ENCODE data around the gene VARS2. TPM values are rescaled to one million over a fixed set of nuclear protein-coding genes. Genes with fewer than 3 reads are reported as not detected.

Gene VARS2
- total RNA-seq, 1 experiment from 2014 or later: 60.3 TPM

GRCh38 chr6:30889921-30890645 is 24.0 kb upstream of the VARS2 start:
- H3K79me2 ChIP-seq (ENCODE audit: low read depth): peaks cover 52% of the 10 kb centered on the region
- no peak overlapping the region for H3K27ac ChIP-seq
- H3K4me3 ChIP-seq: no peak overlapping the region
- peaks cover 29% of the 10 kb centered on the region for H3K4me1 ChIP-seq (replicated peaks; ENCODE audit: insufficient read depth)
- BruUV-seq (replicated peaks): no TSS peak
- intact Hi-C loops (cut with micrococcal nuclease; ENCODE audit: unreplicated experiment): no loop called here
- H3K9me3 ChIP-seq (ENCODE audit: insufficient read depth, low read depth): no peaks in the 10 kb centered on the region
- H3K27me3 ChIP-seq (ENCODE audit: insufficient read depth, low read depth): no peaks in the 10 kb centered on the region
- H3K9me2 ChIP-seq (ENCODE audit: insufficient read depth): no peaks in the 10 kb centered on the region
- peaks cover 31% of the 10 kb centered on the region for H3K36me3 ChIP-seq (ENCODE audit: low read depth)
- no peak for TF ChIP-seq EZH2 (IDR thresholded peaks at IDR 0.05; ENCODE audit: low read depth)
- TF ChIP-seq CTCF (conservative IDR thresholded peaks at IDR 0.05): no peak
- DNase-seq: no peak
- ChIA-PET POLR2A (ENCODE audit: unreplicated experiment) (interaction anchor here (0.6 kb wide), 1 partner anchor 184 kb away, joined by 5 read pairs; no protein-coding TSS in a partner anchor), CTCF (no interaction called here)
- peaks cover 23% of the 10 kb centered on the region for H3F3A ChIP-seq (ENCODE audit: insufficient read depth, low read depth)
- H4K20me1 ChIP-seq (ENCODE audit: insufficient read depth): peaks cover 46% of the 10 kb centered on the region
- H2AFZ ChIP-seq: no peak overlapping the region
- no peak overlapping the region for H3K4me2 ChIP-seq

GRCh38 chr6:30890646-30891449 is 23.2 kb upstream of the VARS2 start:
- Histone ChIP-seq H3K36me3 (ENCODE audit: low read depth) (peaks cover 36% of the 10 kb centered on the region), H3F3A (ENCODE audit: insufficient read depth, low read depth) (peaks cover 15% of the 10 kb centered on the region), H3K27me3 (ENCODE audit: insufficient read depth, low read depth) (no peaks in the 10 kb centered on the region), H2AFZ (no peak overlapping the region), H4K20me1 (ENCODE audit: insufficient read depth) (peaks cover 46% of the 10 kb centered on the region), H3K4me1 (replicated peaks; ENCODE audit: insufficient read depth) (peaks cover 21% of the 10 kb centered on the region), H3K9me2 (ENCODE audit: insufficient read depth) (no peaks in the 10 kb centered on the region), H3K27ac (no peak overlapping the region), H3K79me2 (ENCODE audit: low read depth) (peaks cover 45% of the 10 kb centered on the region), H3K9me3 (ENCODE audit: insufficient read depth, low read depth) (no peaks in the 10 kb centered on the region), H3K4me3 (no peak overlapping the region), H3K4me2 (no peak overlapping the region)
- BruUV-seq (replicated peaks): no TSS peak
- intact Hi-C loops (cut with micrococcal nuclease; ENCODE audit: unreplicated experiment): no loop called here
- no peak for DNase-seq
- TF ChIP-seq CTCF (conservative IDR thresholded peaks at IDR 0.05) (no peak), EZH2 (IDR thresholded peaks at IDR 0.05; ENCODE audit: low read depth) (no peak)
- ChIA-PET POLR2A (ENCODE audit: unreplicated experiment) (no interaction called here), CTCF (no interaction called here)

GRCh38 chr6:30891450-30891723 is 22.7 kb upstream of the VARS2 start:
- H3K4me1 ChIP-seq (replicated peaks; ENCODE audit: insufficient read depth): peaks cover 18% of the 10 kb centered on the region
- TF ChIP-seq EZH2 (IDR thresholded peaks at IDR 0.05; ENCODE audit: low read depth): no peak
- TF ChIP-seq CTCF (conservative IDR thresholded peaks at IDR 0.05): no peak
- H3K36me3 ChIP-seq (ENCODE audit: low read depth): peaks cover 40% of the 10 kb centered on the region
- CTCF ChIA-PET: no interaction called here
- no peaks in the 10 kb centered on the region for H3K9me3 ChIP-seq (ENCODE audit: insufficient read depth, low read depth)
- intact Hi-C loops (cut with micrococcal nuclease; ENCODE audit: unreplicated experiment): no loop called here
- BruUV-seq (replicated peaks): no TSS peak
- POLR2A ChIA-PET (ENCODE audit: unreplicated experiment): no interaction called here
- H3K9me2 ChIP-seq (ENCODE audit: insufficient read depth): no peaks in the 10 kb centered on the region
- no peak overlapping the region for H2AFZ ChIP-seq
- H3K27ac ChIP-seq: no peak overlapping the region
- peaks cover 40% of the 10 kb centered on the region for H3K79me2 ChIP-seq (ENCODE audit: low read depth)
- DNase-seq: no peak
- no peak overlapping the region for H3K4me2 ChIP-seq
- peaks cover 10% of the 10 kb centered on the region for H3F3A ChIP-seq (ENCODE audit: insufficient read depth, low read depth)
- H3K4me3 ChIP-seq: no peak overlapping the region
- H3K27me3 ChIP-seq (ENCODE audit: insufficient read depth, low read depth): no peaks in the 10 kb centered on the region
- peaks cover 44% of the 10 kb centered on the region for H4K20me1 ChIP-seq (ENCODE audit: insufficient read depth)

Data from PC-9 (cell line).